IMR-90 (cell line): ENCODE data around the gene BFSP1. TPM values are rescaled to one million over a fixed set of nuclear protein-coding genes. Genes with fewer than 3 reads are reported as not detected.

Experiments
- ATAC-seq: fragments of 200-7000 bp; cut with Tn5 transposase; 2 replicates; pipeline ENCODE4 v1.9.1; 2020; ENCODE audit warnings: low read depth, mild to moderate bottlenecking, moderate library complexity
- BruUV-seq: library from RNA; stranded (reverse); fragments of 400-500 nt; replicated peaks from 2 replicates; lab custom pipeline; 2021; lab: Mats Ljungman, UMichigan
- CTCF ChIA-PET: fragments of 300-600 bp; formaldehyde crosslinking; extraction: SDS; loops from one replicate; lab custom pipeline; 2021; ENCODE audit warnings: antibody characterized with exemption; lab: Yijun Ruan, JAX
- POLR2A ChIA-PET: fragments of 300-600 bp; sonication (Branson Sonifier 250); formaldehyde crosslinking; loops from one replicate; lab custom pipeline; 2022; ENCODE audit warnings: antibody characterized with exemption; ENCODE audit not compliant: unreplicated experiment; lab: Charles Lee
- DNase-seq: peaks from one replicate; pipeline ENCODE4 v3.0.0; 2013
- H2AFZ ChIP-seq: replicated peaks from 2 replicates; pipeline ENCODE3; 2013; ENCODE audit warnings: low read length, mild to moderate bottlenecking; ENCODE audit not compliant: poor library complexity
- H2AK5ac ChIP-seq: 2 replicates; pipeline ENCODE4 v1.6.1; 2013; ENCODE audit warnings: low read depth, low read length, inconsistent platforms
- H2AK9ac ChIP-seq: replicated peaks from 2 replicates; pipeline ENCODE3; 2013; ENCODE audit warnings: mild to moderate bottlenecking, low read depth, low read length, moderate library complexity; ENCODE audit not compliant: poor library complexity
- H2BK120ac ChIP-seq: 2 replicates; pipeline ENCODE4 v1.6.1; 2013; ENCODE audit warnings: low read depth, low read length, inconsistent platforms
- H2BK15ac ChIP-seq: 3 replicates; pipeline ENCODE4 v1.6.1; 2013; ENCODE audit warnings: low read depth, low read length, inconsistent platforms
- H2BK20ac ChIP-seq: 2 replicates; pipeline ENCODE4 v1.6.1; 2013; ENCODE audit warnings: low read depth, mild to moderate bottlenecking, inconsistent platforms, low read length, moderate library complexity
- H2BK5ac ChIP-seq: 2 replicates; pipeline ENCODE4 v1.6.1; 2013; ENCODE audit warnings: mild to moderate bottlenecking, low read depth, low read length, inconsistent platforms; ENCODE audit not compliant: poor library complexity, severe bottlenecking
- H3K14ac ChIP-seq: replicated peaks from 2 replicates; pipeline ENCODE4 v1.6.1; 2013; ENCODE audit warnings: low read depth, low read length, inconsistent platforms
- H3K18ac ChIP-seq: 2 replicates; pipeline ENCODE4 v1.6.1; 2013; ENCODE audit warnings: low read depth, low read length, control low read depth
- H3K23ac ChIP-seq: 2 replicates; pipeline ENCODE4 v1.6.1; 2013; ENCODE audit warnings: low read depth, low read length, inconsistent platforms
- H3K27ac ChIP-seq: 2 replicates; pipeline ENCODE4 v1.5.1; 2013; ENCODE audit warnings: mild to moderate bottlenecking, control low read depth, low read length; ENCODE audit not compliant: insufficient read depth
- H3K27me3 ChIP-seq: 2 replicates; pipeline ENCODE4 v1.6.1; 2013; ENCODE audit warnings: low read length; ENCODE audit not compliant: control insufficient read depth, insufficient read depth
- H3K36me3 ChIP-seq: 2 replicates; pipeline ENCODE4 v1.6.1; 2013; ENCODE audit warnings: low read length, mixed read lengths; ENCODE audit not compliant: control insufficient read depth, insufficient read depth
- H3K4ac ChIP-seq: 2 replicates; pipeline ENCODE4 v1.6.1; 2013; ENCODE audit warnings: low read depth, low read length, inconsistent platforms
- H3K4me1 ChIP-seq: 2 replicates; pipeline ENCODE4 v1.6.1; 2013; ENCODE audit warnings: low read length, mixed read lengths; ENCODE audit not compliant: control insufficient read depth, insufficient read depth
- H3K4me2 ChIP-seq: 2 replicates; pipeline ENCODE4 v1.6.1; 2013; ENCODE audit warnings: low read depth, mild to moderate bottlenecking, control low read depth, low read length, moderate library complexity
- H3K4me3 ChIP-seq: 2 replicates; pipeline ENCODE4 v1.5.1; 2013; ENCODE audit warnings: low read depth, mild to moderate bottlenecking, control low read depth, low read length, moderate library complexity; ENCODE audit not compliant: insufficient read depth
- H3K56ac ChIP-seq: 2 replicates; pipeline ENCODE4 v1.6.1; 2013; ENCODE audit warnings: low read length, inconsistent platforms; ENCODE audit not compliant: insufficient read depth; ENCODE audit errors: extremely low read depth
- H3K79me1 ChIP-seq, 2 experiments: 2 replicates each; pipeline ENCODE4 v1.6.1; 2013; ENCODE audit warnings: low read length in 2 of 2, inconsistent platforms in 1 of 2, low read depth in 1 of 2
- H3K9ac ChIP-seq: 2 replicates; pipeline ENCODE4 v1.6.1; 2013; ENCODE audit warnings: low read depth, low read length, control low read depth
- H3K9me1 ChIP-seq: 2 replicates; pipeline ENCODE4 v1.6.1; 2013; ENCODE audit warnings: low read length, inconsistent platforms; ENCODE audit not compliant: insufficient read depth
- H3K9me3 ChIP-seq: 2 replicates; pipeline ENCODE4 v1.6.1; 2013; ENCODE audit warnings: low read length; ENCODE audit not compliant: control insufficient read depth, insufficient read depth
- H4K20me1 ChIP-seq: 2 replicates; pipeline ENCODE4 v1.6.1; 2013; ENCODE audit warnings: low read length, inconsistent platforms; ENCODE audit not compliant: insufficient read depth
- H4K5ac ChIP-seq: 2 replicates; pipeline ENCODE4 v1.6.1; 2013; ENCODE audit warnings: mild to moderate bottlenecking, low read depth, low read length, control low read depth
- H4K8ac ChIP-seq, 2 experiments: 2 replicates each; pipeline ENCODE4 v1.6.1; 2013; ENCODE audit warnings: low read depth in 2 of 2, low read length in 2 of 2, control low read depth in 1 of 2, inconsistent platforms in 1 of 2
- H4K91ac ChIP-seq: 2 replicates; pipeline ENCODE4 v1.6.1; 2013; ENCODE audit warnings: low read depth, low read length, inconsistent platforms; ENCODE audit not compliant: insufficient read depth
- CHD1 ChIP-seq: IDR thresholded peaks from 2 replicates; pipeline ENCODE4 v1.6.1; 2012; ENCODE audit warnings: low read depth, low read length, improper control_type of control experiment
- CTCF ChIP-seq: conservative IDR thresholded peaks from 2 replicates; pipeline ENCODE4 v1.5.1; 2012; ENCODE audit warnings: mild to moderate bottlenecking, low read depth, low read length, improper control_type of control experiment
- FOS ChIP-seq: fragments of 150-350 bp; IDR thresholded peaks from 2 replicates; pipeline ENCODE4 v1.6.1; 2016; ENCODE audit warnings: low read depth, low read length
- MAFK ChIP-seq: IDR thresholded peaks from 2 replicates; pipeline ENCODE4 v1.6.1; 2012; ENCODE audit warnings: low read depth, low read length, improper control_type of control experiment
- MAZ ChIP-seq: IDR thresholded peaks from 2 replicates; pipeline ENCODE4 v1.6.1; 2012; ENCODE audit warnings: low read depth, mild to moderate bottlenecking, low read length, improper control_type of control experiment, moderate library complexity, borderline replicate concordance
- MXI1 ChIP-seq: IDR thresholded peaks from 2 replicates; pipeline ENCODE4 v1.6.1; 2012; ENCODE audit warnings: low read depth, mild to moderate bottlenecking, low read length, moderate library complexity, borderline replicate concordance
- NFE2L2 ChIP-seq: fragments of 150-350 bp; IDR thresholded peaks from 2 replicates; pipeline ENCODE4 v1.6.1; 2016; ENCODE audit warnings: low read depth, mild to moderate bottlenecking, low read length
- POLR2A ChIP-seq: IDR thresholded peaks from 2 replicates; pipeline ENCODE4 v1.6.1; 2012; ENCODE audit warnings: mild to moderate bottlenecking, low read depth, low read length
- RAD21 ChIP-seq: IDR thresholded peaks from 2 replicates; pipeline ENCODE4 v1.6.1; 2012; ENCODE audit warnings: low read length, improper control_type of control experiment
- RFX5 ChIP-seq: IDR thresholded peaks from 2 replicates; pipeline ENCODE4 v1.8.0; 2012; ENCODE audit warnings: low read depth, mild to moderate bottlenecking, low read length, moderate library complexity
- USF2 ChIP-seq: fragments of 150-350 bp; IDR thresholded peaks from 2 replicates; pipeline ENCODE4 v1.6.1; 2017; ENCODE audit warnings: mild to moderate bottlenecking, antibody characterized with exemption, low read length, low read depth
- WGBS, 2 experiments: methylation state at CpG; one replicate each; pipeline versions ENCODE4 v1.1.5 to v1.1.7; 2013; ENCODE audit warnings: missing lambda C conversion rate in 2 of 2; ENCODE audit not compliant: insufficient read length in 1 of 2; ENCODE audit errors: extremely low coverage in 2 of 2; 5-methylcytosine and 5-hydroxymethylcytosine counted together
- dilution Hi-C: fragments of 300-500 bp; cut with HindIII; formaldehyde crosslinking; loops from one replicate; pipeline ENCODE4 v1.14.3; 2018; ENCODE audit warnings: low sequenced_read_pairs; ENCODE audit not compliant: unreplicated experiment
- in situ Hi-C: fragments of 300-500 bp; cut with MboI; formaldehyde crosslinking; loops from 3 replicates; pipeline ENCODE4 v1.14.3; 2019; ENCODE audit warnings: low sequenced_read_pairs, inconsistent platforms, mixed read lengths
- intact Hi-C: fragments of 100-400 bp; cut with micrococcal nuclease; formaldehyde crosslinking; loops from 2 replicates; pipeline ENCODE4 v1.10.0; 2022
- polyA plus RNA-seq, 3 experiments: library from polyadenylated mRNA; depleted of rRNA; stranded (reverse); fragments of >200 nt; gene quantifications; 2 replicates each; pipeline ENCODE4 v1.2.3, GENCODE V29; 2012; ENCODE audit warnings: low replicate concordance in 1 of 3
- total RNA-seq: library from RNA; depleted of rRNA; stranded (reverse); fragments of >200 nt; gene quantifications from 2 replicates; pipeline ENCODE4 v1.2.3, GENCODE V29; 2012

BFSP1 gene
- total and polyA plus RNA-seq, 2 of the 4 experiments (the other 2 are of a cell fraction), result 1.1 to 2.0 TPM

GRCh38 chr20:17465236-17465635 is 65.9 kb downstream of the BFSP1 start:
- Histone ChIP-seq H4K5ac (no peak overlapping the region), H3K23ac (no peak overlapping the region), H4K20me1 (no peaks in the 10 kb centered on the region), H2BK5ac (no peak overlapping the region), H2BK20ac (no peak overlapping the region), H4K91ac (no peak overlapping the region), H3K27ac (no peak overlapping the region), H3K4me1 (no peaks in the 10 kb centered on the region), H2AK5ac (no peak overlapping the region), H2BK15ac (no peak overlapping the region), H4K8ac (no peak overlapping the region), H3K36me3 (no peaks in the 10 kb centered on the region), H3K27me3 (peaks cover 4% of the 10 kb centered on the region), H3K56ac (no peak overlapping the region), H3K4ac (no peak overlapping the region), H3K14ac (no peak overlapping the region), H3K4me3 (no peak overlapping the region), H3K9me1 (no peaks in the 10 kb centered on the region), H2AFZ (no peak overlapping the region), H2BK120ac (no peak overlapping the region), H2AK9ac (no peak overlapping the region), H3K79me1 (no peaks in the 10 kb centered on the region), H3K4me2 (no peak overlapping the region), H3K9me3 (no peaks in the 10 kb centered on the region), H3K9ac (no peak overlapping the region), H3K18ac (no peak overlapping the region)
- no peak for ATAC-seq
- WGBS, 2 experiments, result 83% methylated on average over 7 of the region's 10 CpGs; no CpG with 5 or more reads in 1 of the 2 experiments
- TF ChIP-seq MAZ (no peak), POLR2A (no peak), MAFK (no peak), USF2 (no peak), FOS (no peak), RAD21 (no peak), CHD1 (no peak), MXI1 (no peak), RFX5 (no peak), NFE2L2 (no peak), CTCF (no peak)
- dilution Hi-C loops, result no loop called here
- ChIA-PET CTCF (no interaction called here), POLR2A (no interaction called here)
- intact Hi-C loops, result no loop called here
- no peak for DNase-seq
- BruUV-seq, result no TSS peak
- in situ Hi-C loops, result no loop called here
